ENCODE results near the gene BCAS3.

DNA sequence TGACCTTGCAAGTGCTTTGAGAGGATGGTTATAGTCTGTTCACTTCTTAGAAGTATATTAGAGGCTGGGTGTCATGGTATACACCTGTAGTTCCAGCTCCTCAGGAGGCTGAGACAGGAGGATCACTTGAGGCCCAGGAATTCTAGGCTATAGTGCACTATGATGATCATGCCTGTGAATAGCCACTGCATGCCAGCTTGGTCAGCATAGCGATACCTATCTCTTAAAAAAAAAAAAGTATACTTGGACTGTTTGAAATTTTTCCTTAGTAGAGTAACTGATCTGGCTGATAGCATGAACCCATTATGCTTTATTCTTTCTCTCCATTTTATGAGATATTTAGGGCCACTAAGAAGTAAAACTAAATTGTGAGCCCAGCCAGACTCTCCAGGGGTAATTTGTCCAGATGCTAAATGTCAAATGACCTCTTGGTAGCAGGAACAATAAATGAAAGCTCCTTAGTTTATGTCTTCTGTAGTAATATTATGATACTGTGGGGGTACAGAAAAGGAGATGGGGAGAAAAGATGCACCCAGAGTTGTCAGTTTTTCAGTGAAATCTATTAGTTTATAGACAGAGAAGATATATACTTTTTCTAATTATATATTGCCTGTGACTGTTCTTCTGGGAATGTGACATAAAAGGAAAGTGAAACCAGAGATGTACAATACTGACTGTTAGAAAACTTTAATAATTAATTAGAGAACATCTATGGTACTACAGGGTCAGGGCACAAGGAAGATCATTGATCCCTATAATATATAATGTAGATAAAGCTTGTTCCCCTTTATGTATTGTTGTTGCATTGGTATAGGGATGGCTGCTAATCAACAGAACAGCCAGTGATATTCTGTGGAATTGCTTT, 386.7 kb downstream of the BCAS3 start:
- TF ChIP-seq, protein P1, sequence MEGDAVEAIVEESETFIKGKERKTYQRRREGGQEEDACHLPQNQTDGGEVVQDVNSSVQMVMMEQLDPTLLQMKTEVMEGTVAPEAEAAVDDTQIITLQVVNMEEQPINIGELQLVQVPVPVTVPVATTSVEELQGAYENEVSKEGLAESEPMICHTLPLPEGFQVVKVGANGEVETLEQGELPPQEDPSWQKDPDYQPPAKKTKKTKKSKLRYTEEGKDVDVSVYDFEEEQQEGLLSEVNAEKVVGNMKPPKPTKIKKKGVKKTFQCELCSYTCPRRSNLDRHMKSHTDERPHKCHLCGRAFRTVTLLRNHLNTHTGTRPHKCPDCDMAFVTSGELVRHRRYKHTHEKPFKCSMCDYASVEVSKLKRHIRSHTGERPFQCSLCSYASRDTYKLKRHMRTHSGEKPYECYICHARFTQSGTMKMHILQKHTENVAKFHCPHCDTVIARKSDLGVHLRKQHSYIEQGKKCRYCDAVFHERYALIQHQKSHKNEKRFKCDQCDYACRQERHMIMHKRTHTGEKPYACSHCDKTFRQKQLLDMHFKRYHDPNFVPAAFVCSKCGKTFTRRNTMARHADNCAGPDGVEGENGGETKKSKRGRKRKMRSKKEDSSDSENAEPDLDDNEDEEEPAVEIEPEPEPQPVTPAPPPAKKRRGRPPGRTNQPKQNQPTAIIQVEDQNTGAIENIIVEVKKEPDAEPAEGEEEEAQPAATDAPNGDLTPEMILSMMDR (IDR thresholded peaks at IDR 0.05): no peak
- no peak for TF ChIP-seq POLR2A (IDR thresholded peaks at IDR 0.05)

Measured in lower leg skin (tissue), 3 donors.